Transverse colon (tissue), 4 donors: ENCODE data around the gene ABCB11. TPM values are rescaled to one million over a fixed set of nuclear protein-coding genes. Genes with fewer than 3 reads are reported as not detected.

Source experiments
- DNase-seq: peaks from one replicate; pipeline ENCODE4 v3.0.0-alpha.2; 2019
- H3K27ac ChIP-seq, 4 donors: fragments of 200-600 bp; sonication (generic); 2 replicates each; pipeline ENCODE4 v1.5.1; 2016 to 2018; ENCODE audit warnings: inconsistent platforms in 4 of 4
- H3K27me3 ChIP-seq: fragments of 200-600 bp; sonication (generic); 2 replicates; pipeline ENCODE4 v1.5.1; 2017; ENCODE audit warnings: inconsistent platforms
- H3K36me3 ChIP-seq, 4 donors: fragments of 200-600 bp; sonication (generic); 2 replicates each; pipeline ENCODE4 v1.5.1; 2017 to 2019; ENCODE audit warnings: inconsistent platforms in 4 of 4
- H3K4me1 ChIP-seq, 4 donors: fragments of 200-600 bp; sonication (generic); 2 replicates each; pipeline ENCODE4 v1.5.1; 2017 to 2020; ENCODE audit warnings: inconsistent platforms in 4 of 4
- H3K4me3 ChIP-seq, 4 donors: fragments of 200-600 bp; sonication (generic); 1 replicate in 1 of 4; 2 replicates in 3 of 4; pipeline versions ENCODE4 v1.5.1 to v1.6.1; 2017 to 2019; ENCODE audit warnings: inconsistent platforms in 4 of 4
- H3K9me3 ChIP-seq, 2 donors: fragments of 200-600 bp; sonication (generic); 2 replicates each; pipeline ENCODE4 v1.5.1; 2017 to 2019; ENCODE audit warnings: inconsistent platforms in 2 of 2
- CTCF ChIP-seq, 5 experiments: fragments of 200-600 bp in 3 of 5; fragments of 450-650 bp in 2 of 5; sonication (generic) in 3 of 5; IDR thresholded peaks; 1 replicate in 2 of 5; 2 replicates in 3 of 5; pipeline ENCODE4 v1.5.1; 2016 to 2017; ENCODE audit warnings: antibody characterized with exemption in 5 of 5, inconsistent platforms in 3 of 5, mild to moderate bottlenecking in 2 of 5, moderate library complexity in 1 of 5
- EP300 ChIP-seq: sonication (generic); formaldehyde crosslinking; IDR thresholded peaks from one replicate; pipeline ENCODE4 v1.6.1; 2017; ENCODE audit warnings: antibody characterized with exemption, low read depth
- POLR2A ChIP-seq: fragments of 450-650 bp; IDR thresholded peaks from one replicate; pipeline ENCODE4 v1.6.1; 2016; ENCODE audit warnings: antibody characterized with exemption, mild to moderate bottlenecking, moderate library complexity
- POLR2AphosphoS5 ChIP-seq, 3 donors: sonication (generic); formaldehyde crosslinking; IDR thresholded peaks; one replicate each; pipeline ENCODE4 v1.6.1; 2016; ENCODE audit warnings: antibody characterized with exemption in 3 of 3
- WGBS, 2 donors: methylation state at CpG; one replicate each; pipeline ENCODE4 v1.1.5; 2018; ENCODE audit warnings: low coverage in 1 of 2; 5-methylcytosine and 5-hydroxymethylcytosine counted together
- in situ Hi-C, 4 donors: fragments of 200-750 bp; cut with MboI; loops; one replicate each; pipeline versions ENCODE4 v1.15.0 to v1.15.1; 2017; ENCODE audit warnings: low sequenced_read_pairs in 3 of 4, low pct_ligation_motif_present in 1 of 4, low pct_unique_long_range_greater_than_20kb in 1 of 4
- intact Hi-C: fragments of 100-400 bp; cut with DNase I; formaldehyde crosslinking; loops from one replicate; pipeline ENCODE4 v1.15.1; 2023; ENCODE audit warnings: low total_unique reads
- total RNA-seq, 4 donors: library from RNA; depleted of rRNA; stranded (reverse); fragments of >200 nt; gene quantifications; one replicate each; pipeline ENCODE4 v1.1.0, GENCODE V29; 2016

Gene ABCB11
- total RNA-seq, 4 donors from 2014 or later = 4.8 to 41.8 (median 14.8) TPM

DNA sequence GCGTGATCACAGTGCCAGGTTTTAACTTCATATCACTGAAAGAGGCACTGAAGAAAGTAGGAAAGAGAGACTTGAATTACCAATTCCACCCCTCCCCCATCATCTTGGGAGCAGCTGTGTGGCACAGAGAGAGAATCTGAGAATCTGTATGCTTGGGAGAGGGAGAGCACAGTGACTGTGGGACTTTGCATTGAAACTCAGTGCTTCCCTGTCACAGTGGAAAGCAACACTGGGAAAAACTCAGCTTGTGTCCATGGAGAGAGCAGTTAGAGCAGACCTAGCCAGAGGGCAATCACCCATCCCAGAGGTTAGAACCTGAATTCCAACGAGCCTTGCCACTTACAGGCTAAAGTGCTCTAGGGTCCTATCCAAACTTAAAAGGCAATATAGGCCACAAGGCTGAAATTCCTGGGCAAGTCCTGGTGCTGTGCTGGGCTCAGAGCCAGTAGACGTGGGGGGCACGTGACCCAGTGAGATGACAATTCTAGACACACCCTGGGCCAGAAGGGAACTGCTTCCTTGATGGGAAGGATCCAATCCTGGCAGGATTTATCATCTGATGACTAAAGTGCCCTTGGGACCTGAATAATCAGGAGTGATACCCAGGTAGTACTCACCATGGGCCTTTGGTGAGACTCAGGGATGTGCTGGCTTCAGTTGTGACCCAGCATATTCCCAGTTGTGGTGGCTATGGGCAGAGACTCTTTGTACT lies 15.5 kb upstream of the ABCB11 start:
- intact Hi-C loops = no loop called here
- Histone ChIP-seq H3K27me3 (no peaks in the 10 kb centered on the region), H3K9me3 (peaks cover 0 to 9% of the 10 kb centered on the region in 2 donors), H3K4me3 (no peak overlapping the region), H3K4me1 (peaks cover 0 to 4% (median 0%) of the 10 kb centered on the region in 4 donors), H3K27ac (peak overlapping the region; percentile 28 to 71 (median 56)), H3K36me3 (no peaks in the 10 kb centered on the region)
- WGBS, 2 donors = 56 to 88% methylated on average over 1 to 4 of the region's 4 CpGs
- peak in 2 of 3 donors; percentile 29 to 49 for TF ChIP-seq POLR2AphosphoS5 (IDR thresholded peaks at IDR 0.05)
- no peak for TF ChIP-seq EP300
- no peak for TF ChIP-seq CTCF (IDR thresholded peaks at IDR 0.05)
- TF ChIP-seq POLR2A = no peak
- DNase-seq = peak; percentile 75
- in situ Hi-C loops = no loop called here

GRCh38 chr2:169042856-169043255 lies 11.7 kb upstream of the ABCB11 start:
- H3K9me3 ChIP-seq = peaks cover 0 to 9% of the 10 kb centered on the region in 2 donors
- H3K4me1 ChIP-seq = peaks cover 0 to 8% (median 3%) of the 10 kb centered on the region in 4 donors
- WGBS, 2 donors = 67 to 86% methylated on average over 1 of the region's 1 CpG
- no peak for DNase-seq
- H3K27me3 ChIP-seq = no peaks in the 10 kb centered on the region
- H3K27ac ChIP-seq = no peak overlapping the region
- no peaks in the 10 kb centered on the region for H3K36me3 ChIP-seq
- no peak overlapping the region for H3K4me3 ChIP-seq
- intact Hi-C loops (no loop called here), in situ Hi-C loops (no loop called here)
- TF ChIP-seq CTCF (IDR thresholded peaks at IDR 0.05) = no peak
- TF ChIP-seq EP300 = no peak
- no peak for TF ChIP-seq POLR2A
- TF ChIP-seq POLR2AphosphoS5 (IDR thresholded peaks at IDR 0.05) = no peak

GRCh38 chr2:169041594-169041993 lies 10.5 kb upstream of the ABCB11 start:
- Histone ChIP-seq H3K4me1 (peaks cover 0 to 8% (median 3%) of the 10 kb centered on the region in 4 donors), H3K9me3 (peaks cover 0 to 9% of the 10 kb centered on the region in 2 donors), H3K27me3 (no peaks in the 10 kb centered on the region), H3K4me3 (no peak overlapping the region), H3K27ac (no peak overlapping the region), H3K36me3 (no peaks in the 10 kb centered on the region)
- DNase-seq = no peak
- in situ Hi-C loops (no loop called here), intact Hi-C loops (no loop called here)
- WGBS, 2 donors = 22 to 43% methylated on average over 1 of the region's 1 CpG
- no peak for TF ChIP-seq POLR2AphosphoS5 (IDR thresholded peaks at IDR 0.05)
- no peak for TF ChIP-seq EP300
- TF ChIP-seq CTCF (IDR thresholded peaks at IDR 0.05) = no peak
- no peak for TF ChIP-seq POLR2A

DNA sequence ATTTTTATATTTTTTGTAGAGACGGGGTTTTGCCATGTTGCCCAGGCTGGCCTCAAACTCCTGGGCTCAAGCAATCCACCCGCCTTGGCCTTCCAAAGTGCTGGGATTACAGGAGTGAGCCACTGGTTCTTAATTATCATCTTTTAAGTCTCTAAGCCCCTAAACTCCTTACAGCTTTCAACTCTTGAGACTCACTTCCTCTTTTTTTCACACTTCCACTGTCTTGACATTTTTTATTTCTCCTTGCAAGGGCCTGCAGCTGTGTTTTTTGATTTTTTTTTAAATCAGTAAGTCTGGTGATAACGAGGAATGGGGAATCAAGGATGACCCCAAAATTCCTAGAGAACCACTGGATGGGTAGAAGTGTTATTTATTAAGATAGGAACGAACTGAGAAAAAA lies 8.6 kb upstream of the ABCB11 start:
- intact Hi-C loops = no loop called here
- 77 to 78% methylated on average over 3 to 4 of the region's 4 CpGs for WGBS, 2 donors

More for the DNA sequence above, 8.6 kb upstream of the ABCB11 start:
- Histone ChIP-seq H3K9me3 (peaks cover 0 to 9% of the 10 kb centered on the region in 2 donors), H3K27me3 (no peaks in the 10 kb centered on the region), H3K27ac (no peak overlapping the region), H3K4me1 (peaks cover 0 to 17% (median 6%) of the 10 kb centered on the region in 4 donors), H3K4me3 (no peak overlapping the region), H3K36me3 (no peaks in the 10 kb centered on the region)
- no peak for TF ChIP-seq CTCF (IDR thresholded peaks at IDR 0.05)
- TF ChIP-seq POLR2A = no peak
- TF ChIP-seq POLR2AphosphoS5 (IDR thresholded peaks at IDR 0.05) = no peak
- no peak for TF ChIP-seq EP300
- no peak for DNase-seq
- in situ Hi-C loops = no loop called here
